Bronchial epithelial cell (primary cell): ENCODE results near the gene ENTR1. TPM values are rescaled to one million over a fixed set of nuclear protein-coding genes. Genes with fewer than 3 reads are reported as not detected.
A peak's percentile ranks its signal among the peaks of the same experiment; 100 is the strongest.

ENCODE experiments used
- DNase-seq: peaks from one replicate; pipeline ENCODE4 v3.0.0-alpha.2; 2010; ENCODE audit warnings: low read depth
- FAIRE-seq: peaks from 2 replicates; lab custom pipeline; 2011; peaks lifted over from hg19 to GRCh38; lab: Jason Lieb, UNC
- H3K27me3 ChIP-seq: 2 replicates; pipeline ENCODE4 v1.5.1; 2011; ENCODE audit warnings: low read length; ENCODE audit not compliant: control insufficient read depth, insufficient read depth
- H3K36me3 ChIP-seq: 2 replicates; pipeline ENCODE4 v1.5.1; 2011; ENCODE audit warnings: low read length; ENCODE audit not compliant: control insufficient read depth, insufficient read depth
- H3K4me3 ChIP-seq: 2 replicates; pipeline ENCODE4 v1.5.1; 2011; ENCODE audit warnings: mild to moderate bottlenecking, low read depth, low read length, control low read depth
- total RNA-seq: library from RNA; depleted of rRNA; stranded (reverse); fragments of >200 nt; gene quantifications from 2 replicates; pipeline ENCODE4 v1.2.1, GENCODE V29; 2014
- TF ChIP-seq, protein P1 (sequence below): IDR thresholded peaks from 2 replicates; pipeline ENCODE4 v1.5.1; 2011; ENCODE audit warnings: mild to moderate bottlenecking, moderate library complexity, low read length, control low read depth, inconsistent platforms; ENCODE audit not compliant: insufficient read depth, severe bottlenecking

ENTR1 gene, protein sequence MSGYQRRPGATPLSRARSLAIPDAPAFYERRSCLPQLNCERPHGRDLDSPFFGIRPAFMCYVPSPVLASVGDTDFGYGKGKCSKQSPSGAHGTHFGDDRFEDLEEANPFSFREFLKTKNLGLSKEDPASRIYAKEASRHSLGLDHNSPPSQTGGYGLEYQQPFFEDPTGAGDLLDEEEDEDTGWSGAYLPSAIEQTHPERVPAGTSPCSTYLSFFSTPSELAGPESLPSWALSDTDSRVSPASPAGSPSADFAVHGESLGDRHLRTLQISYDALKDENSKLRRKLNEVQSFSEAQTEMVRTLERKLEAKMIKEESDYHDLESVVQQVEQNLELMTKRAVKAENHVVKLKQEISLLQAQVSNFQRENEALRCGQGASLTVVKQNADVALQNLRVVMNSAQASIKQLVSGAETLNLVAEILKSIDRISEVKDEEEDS
- total RNA-seq, result 48.9 and 89.0 TPM in 2 replicates

DNA sequence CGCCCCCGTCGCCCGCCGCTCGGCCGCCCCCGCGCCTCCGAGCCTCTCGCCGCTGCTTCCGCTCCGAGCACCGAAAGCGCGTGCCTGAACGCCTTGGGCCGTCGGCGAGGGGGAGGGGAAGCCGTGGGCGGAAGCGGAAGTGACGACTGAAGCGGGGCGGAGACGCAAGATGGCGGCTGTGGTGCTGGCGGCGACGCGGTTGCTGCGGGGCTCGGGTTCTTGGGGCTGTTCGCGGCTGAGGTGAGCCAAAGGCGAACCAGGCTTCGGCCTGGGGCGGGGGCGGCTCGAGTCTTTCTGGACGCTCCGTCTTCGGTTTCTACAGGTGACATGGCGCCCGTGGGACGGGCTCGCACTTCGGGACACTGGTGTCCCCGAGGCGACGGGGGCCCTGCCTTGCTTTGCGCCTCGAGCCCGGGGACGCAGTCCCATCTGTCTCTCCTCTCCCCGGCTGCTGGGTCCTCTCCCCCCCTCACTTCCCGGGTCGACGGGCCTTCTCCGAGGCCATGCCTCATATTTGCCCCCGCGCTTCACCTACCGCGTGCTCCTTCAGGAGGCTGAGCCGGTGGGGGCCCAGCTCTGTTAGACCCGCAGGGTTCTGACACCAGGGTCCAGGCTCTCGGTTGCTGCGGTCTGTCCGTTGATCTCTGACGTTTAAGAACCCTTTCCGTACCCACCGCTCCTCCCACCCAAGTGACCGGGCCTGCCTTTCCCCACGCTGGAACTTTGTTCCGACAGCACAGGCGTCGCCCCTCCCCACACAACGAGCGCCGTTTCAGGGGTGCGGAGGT is at the start of gene ENTR1, which contains the start of gene PMPCA:
TSS of gene ENTR1 (minus strand) at position 115 of the 788 bp plus-strand sequence. CDS start 217 bp downstream, outside the sequence.
TSS of gene PMPCA (plus strand) at position 159 of the 788 bp plus-strand sequence. CDS start at position 170, 11 bp downstream.
- H3K27me3 ChIP-seq, result no peaks in the 10 kb centered on the region
- H3K4me3 ChIP-seq, result peak within 1 kb of the TSS; percentile 96
- DNase-seq (peak; percentile 75), FAIRE-seq (no peak)
- H3K36me3 ChIP-seq, result peaks cover 31% of the 10 kb centered on the region
- TF ChIP-seq, protein P1, sequence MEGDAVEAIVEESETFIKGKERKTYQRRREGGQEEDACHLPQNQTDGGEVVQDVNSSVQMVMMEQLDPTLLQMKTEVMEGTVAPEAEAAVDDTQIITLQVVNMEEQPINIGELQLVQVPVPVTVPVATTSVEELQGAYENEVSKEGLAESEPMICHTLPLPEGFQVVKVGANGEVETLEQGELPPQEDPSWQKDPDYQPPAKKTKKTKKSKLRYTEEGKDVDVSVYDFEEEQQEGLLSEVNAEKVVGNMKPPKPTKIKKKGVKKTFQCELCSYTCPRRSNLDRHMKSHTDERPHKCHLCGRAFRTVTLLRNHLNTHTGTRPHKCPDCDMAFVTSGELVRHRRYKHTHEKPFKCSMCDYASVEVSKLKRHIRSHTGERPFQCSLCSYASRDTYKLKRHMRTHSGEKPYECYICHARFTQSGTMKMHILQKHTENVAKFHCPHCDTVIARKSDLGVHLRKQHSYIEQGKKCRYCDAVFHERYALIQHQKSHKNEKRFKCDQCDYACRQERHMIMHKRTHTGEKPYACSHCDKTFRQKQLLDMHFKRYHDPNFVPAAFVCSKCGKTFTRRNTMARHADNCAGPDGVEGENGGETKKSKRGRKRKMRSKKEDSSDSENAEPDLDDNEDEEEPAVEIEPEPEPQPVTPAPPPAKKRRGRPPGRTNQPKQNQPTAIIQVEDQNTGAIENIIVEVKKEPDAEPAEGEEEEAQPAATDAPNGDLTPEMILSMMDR, result no peak

DNA sequence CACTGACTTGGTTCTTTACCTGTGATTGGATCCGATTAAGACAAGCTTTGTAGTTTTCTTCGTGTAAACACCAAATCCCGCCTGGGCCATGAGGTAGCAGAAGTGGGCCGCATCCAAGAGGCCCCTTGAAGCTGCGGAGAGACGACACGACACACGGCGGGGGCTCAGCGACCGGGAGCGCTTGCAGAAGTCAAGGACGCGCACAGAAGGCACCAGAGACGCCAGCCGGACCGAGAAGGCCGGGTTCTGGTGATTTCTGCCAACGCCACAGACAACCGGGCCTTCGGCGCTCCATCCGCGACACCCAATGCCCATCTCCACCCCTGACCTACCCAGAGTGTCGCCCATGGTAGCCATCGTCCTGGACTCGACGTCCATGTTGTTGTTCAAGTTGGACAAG is 49.0 kb upstream of the ENTR1 start:
- DNase-seq (no peak), FAIRE-seq (no peak)
- H3K36me3 ChIP-seq, result peaks cover 59% of the 10 kb centered on the region
- no peak overlapping the region for H3K4me3 ChIP-seq
- TF ChIP-seq, protein P1, result no peak
- H3K27me3 ChIP-seq, result no peaks in the 10 kb centered on the region

DNA sequence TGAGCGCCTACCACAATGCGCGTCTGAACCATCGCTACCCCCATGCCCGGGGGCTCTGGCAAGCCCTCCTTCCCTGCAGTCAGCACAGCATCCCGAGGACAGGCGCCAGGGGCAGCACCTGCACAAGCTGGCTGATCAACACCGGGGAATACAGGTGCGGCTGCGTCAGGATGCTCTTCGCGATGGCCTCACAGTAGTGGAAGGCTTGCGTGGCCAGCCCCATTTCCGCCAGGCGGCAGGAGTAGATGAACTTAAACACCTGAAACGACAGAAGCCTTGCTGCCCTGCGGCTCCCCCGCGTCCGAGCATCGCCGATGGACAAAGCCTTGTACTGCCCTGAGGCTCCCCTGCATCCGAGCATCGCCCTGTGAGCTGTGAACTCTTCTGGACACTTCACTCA is 46.9 kb upstream of the ENTR1 start:
- FAIRE-seq (no peak), DNase-seq (no peak)
- peaks cover 52% of the 10 kb centered on the region for H3K36me3 ChIP-seq
- TF ChIP-seq, protein P1, result no peak
- H3K27me3 ChIP-seq, result no peaks in the 10 kb centered on the region
- H3K4me3 ChIP-seq, result no peak overlapping the region

DNA sequence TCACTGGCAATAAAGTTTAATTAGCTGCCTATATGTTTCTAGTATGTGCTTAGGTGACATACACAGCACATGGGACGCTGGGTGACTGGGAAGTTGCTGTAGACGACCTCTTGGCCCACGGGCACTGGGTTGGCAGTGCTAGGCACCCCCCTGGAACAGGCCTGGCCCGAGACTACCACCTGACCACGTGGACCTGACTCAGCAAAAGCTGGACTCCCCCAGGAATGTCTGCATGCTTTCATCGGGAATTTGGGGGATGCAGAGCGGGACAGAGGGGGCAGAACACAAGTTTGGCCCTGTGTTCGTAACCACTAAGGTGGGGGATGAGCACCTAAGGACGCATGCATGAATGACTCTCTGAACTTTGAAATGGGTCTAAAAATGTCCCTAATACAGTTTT is 45.8 kb upstream of the ENTR1 start:
- H3K27me3 ChIP-seq, result no peaks in the 10 kb centered on the region
- TF ChIP-seq, protein P1, result no peak
- no peak for DNase-seq
- H3K4me3 ChIP-seq, result no peak overlapping the region
- no peak for FAIRE-seq
- H3K36me3 ChIP-seq, result peaks cover 52% of the 10 kb centered on the region

DNA sequence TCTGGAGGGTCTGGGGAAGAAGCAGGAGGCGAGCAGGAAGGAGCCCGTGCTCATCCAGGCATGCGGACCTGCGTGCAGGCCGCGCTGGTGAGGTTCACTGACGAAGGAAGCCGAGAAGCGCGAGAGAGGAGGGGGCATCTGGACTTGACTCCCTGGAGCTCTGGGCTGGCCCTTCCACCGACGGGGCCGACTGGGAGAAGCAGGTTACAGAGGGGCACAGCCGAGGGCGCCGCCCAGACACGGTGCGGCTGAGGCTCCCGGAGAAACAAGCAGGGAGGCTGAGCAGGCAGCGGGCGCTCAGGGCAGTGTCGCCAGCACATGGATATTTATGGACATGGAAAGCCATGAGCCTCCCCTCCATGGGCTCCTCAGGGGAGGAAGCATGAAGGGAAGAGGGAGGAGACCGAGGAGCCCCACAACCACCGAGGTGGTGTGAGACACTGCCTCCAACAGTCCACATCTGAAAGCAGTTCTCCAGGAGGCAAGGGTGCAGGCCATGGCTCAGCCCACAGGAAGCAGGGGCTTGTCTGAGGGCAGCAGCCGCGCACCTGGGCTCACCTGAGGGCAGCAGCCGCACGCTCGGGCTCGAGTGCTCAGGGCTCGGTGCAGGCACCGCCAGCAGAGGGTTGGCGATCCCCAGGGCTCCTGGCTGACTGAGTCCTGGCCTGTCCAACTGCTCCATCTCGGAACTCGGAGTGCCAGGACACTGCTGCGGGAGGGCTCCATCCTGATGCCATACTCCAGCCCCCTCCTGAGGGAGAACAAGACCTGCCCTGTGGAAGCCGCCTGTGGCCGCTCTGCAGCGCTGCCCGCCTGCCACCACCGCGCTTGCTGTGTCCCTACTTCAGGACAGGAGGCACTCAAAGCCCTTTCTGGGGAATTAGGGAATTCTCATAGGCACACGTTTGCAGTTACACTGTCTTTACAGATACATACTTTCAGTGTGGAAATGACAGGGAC is 44.9 kb upstream of the ENTR1 start:
- DNase-seq (no peak), FAIRE-seq (no peak)
- TF ChIP-seq, protein P1, result no peak
- H3K36me3 ChIP-seq, result peaks cover 55% of the 10 kb centered on the region
- H3K27me3 ChIP-seq, result no peaks in the 10 kb centered on the region
- no peak overlapping the region for H3K4me3 ChIP-seq
